Activated CD8-positive, alpha-beta memory T cell treated with anti-CD3 and anti-CD28 coated beads, Interleukin-2, amount 10 ng/mL, durations not matched to agents 7 days and 5 days (primary cell): ENCODE measurements around the gene SPDEF. TPM values are rescaled to one million over a fixed set of nuclear protein-coding genes. Genes with fewer than 3 reads are reported as not detected.
A peak's percentile ranks its signal among the peaks of the same experiment; 100 is the strongest.

Source experiments
- ATAC-seq: fragments of 150-1000 bp; cut with Tn5 transposase; one replicate; pipeline ENCODE4 v1.10.0; 2021; ENCODE audit warnings: moderate library complexity
- CTCF ChIA-PET: fragments of 350-600 bp; sonication (Branson Sonifier 250); formaldehyde crosslinking; loops from one replicate; lab custom pipeline; 2021; ENCODE audit warnings: antibody characterized with exemption; lab: Charles Lee
- DNase-seq: peaks from one replicate; pipeline ENCODE4 v3.0.0-alpha.2; 2020
- H3K27ac Mint-ChIP-seq: one replicate; pipeline ENCODE4 v1.8.0; 2021; ENCODE audit warnings: mild to moderate bottlenecking, mixed read lengths
- H3K27me3 Mint-ChIP-seq: one replicate; pipeline ENCODE4 v1.8.0; 2021; ENCODE audit warnings: mixed read lengths
- H3K36me3 Mint-ChIP-seq: one replicate; pipeline ENCODE4 v1.8.0; 2021; ENCODE audit warnings: mild to moderate bottlenecking, mixed read lengths
- H3K4me1 Mint-ChIP-seq: one replicate; pipeline ENCODE4 v1.8.0; 2021; ENCODE audit warnings: mixed read lengths
- H3K4me3 Mint-ChIP-seq: one replicate; pipeline ENCODE4 v1.8.0; 2021; ENCODE audit warnings: mild to moderate bottlenecking, moderate library complexity, mixed read lengths
- H3K9me3 Mint-ChIP-seq: one replicate; pipeline ENCODE4 v1.8.0; 2022; ENCODE audit warnings: low read depth, mixed read lengths
- total RNA-seq, 2 experiments: library from RNA; stranded (reverse); gene quantifications; one replicate each; pipeline ENCODE4 v1.2.3, GENCODE V29; 2021

Gene SPDEF
- total RNA-seq, 2 experiments from 2014 or later, result 0.12 TPM; not detected in 1

GRCh38 chr6:34555328-34555727, 801 bp downstream of the SPDEF start:
- peaks cover 6% of the 10 kb centered on the region for H3K27me3 Mint-ChIP-seq
- CTCF ChIA-PET, result interaction anchor here (1.0 to 1.4 kb wide), 3 partner anchors 28 to 95 kb away, joined by 3 to 5 read pairs (median 4); no protein-coding TSS in a partner anchor
- no peak for ATAC-seq

GRCh38 chr6:34555007-34555322, 1.2 kb downstream of the SPDEF start:
- Mint-ChIP-seq H3K4me3 (no peak overlapping the region), H3K4me1 (peaks cover 16% of the 10 kb centered on the region), H3K27ac (no peak overlapping the region), H3K27me3 (peaks cover 6% of the 10 kb centered on the region), H3K9me3 (no peaks in the 10 kb centered on the region), H3K36me3 (no peaks in the 10 kb centered on the region)
- ATAC-seq, result peak; percentile 52
- no peak for DNase-seq
- CTCF ChIA-PET, result interaction anchor here (1.0 to 1.4 kb wide), 3 partner anchors 28 to 95 kb away, joined by 3 to 5 read pairs (median 4); no protein-coding TSS in a partner anchor

More at GRCh38 chr6:34555328-34555727, 801 bp downstream of the SPDEF start:
- Mint-ChIP-seq H3K4me3 (no peak overlapping the region), H3K4me1 (peaks cover 16% of the 10 kb centered on the region), H3K9me3 (no peaks in the 10 kb centered on the region), H3K27ac (no peak overlapping the region), H3K36me3 (no peaks in the 10 kb centered on the region)
- no peak for DNase-seq

GRCh38 chr6:34554291-34555006, 1.7 kb downstream of the SPDEF start:
- DNase-seq (peak; percentile 46), ATAC-seq (peak; percentile 8)
- Mint-ChIP-seq H3K4me1 (peaks cover 16% of the 10 kb centered on the region), H3K27ac (no peak overlapping the region), H3K36me3 (no peaks in the 10 kb centered on the region), H3K4me3 (no peak overlapping the region), H3K9me3 (no peaks in the 10 kb centered on the region), H3K27me3 (peaks cover 6% of the 10 kb centered on the region)
- CTCF ChIA-PET, result interaction anchor here (1.0 to 1.4 kb wide), 3 partner anchors 27 to 94 kb away, joined by 3 to 5 read pairs (median 4); no protein-coding TSS in a partner anchor

GRCh38 chr6:34553750-34554149, 2.4 kb downstream of the SPDEF start:
- Mint-ChIP-seq H3K27ac (no peak overlapping the region), H3K36me3 (no peaks in the 10 kb centered on the region), H3K9me3 (no peaks in the 10 kb centered on the region), H3K4me3 (no peak overlapping the region), H3K27me3 (peaks cover 6% of the 10 kb centered on the region), H3K4me1 (peaks cover 16% of the 10 kb centered on the region)
- CTCF ChIA-PET, result interaction anchor here (1.4 kb wide), 1 partner anchor 56 kb away, joined by 5 read pairs; no protein-coding TSS in a partner anchor
- ATAC-seq, result no peak
- no peak for DNase-seq

GRCh38 chr6:34553146-34553545, 3.0 kb downstream of the SPDEF start:
- H3K27me3 Mint-ChIP-seq, result peaks cover 6% of the 10 kb centered on the region
- no peak for ATAC-seq
- no peak overlapping the region for H3K27ac Mint-ChIP-seq
- H3K9me3 Mint-ChIP-seq, result no peaks in the 10 kb centered on the region
- DNase-seq, result no peak
- CTCF ChIA-PET, result no interaction called here
- no peaks in the 10 kb centered on the region for H3K36me3 Mint-ChIP-seq
- no peak overlapping the region for H3K4me3 Mint-ChIP-seq
- H3K4me1 Mint-ChIP-seq, result peaks cover 16% of the 10 kb centered on the region

GRCh38 chr6:34552620-34553019, 3.5 kb downstream of the SPDEF start:
- H3K27ac Mint-ChIP-seq, result no peak overlapping the region
- H3K4me3 Mint-ChIP-seq, result no peak overlapping the region

GRCh38 chr6:34551720-34552119, 4.4 kb downstream of the SPDEF start:
- Mint-ChIP-seq H3K27ac (no peak overlapping the region), H3K9me3 (no peaks in the 10 kb centered on the region), H3K27me3 (peaks cover 6% of the 10 kb centered on the region), H3K4me3 (no peak overlapping the region), H3K36me3 (no peaks in the 10 kb centered on the region), H3K4me1 (peaks cover 16% of the 10 kb centered on the region)
- DNase-seq (no peak), ATAC-seq (no peak)
- CTCF ChIA-PET, result no interaction called here

More at GRCh38 chr6:34552620-34553019, 3.5 kb downstream of the SPDEF start:
- Mint-ChIP-seq H3K36me3 (no peaks in the 10 kb centered on the region), H3K9me3 (no peaks in the 10 kb centered on the region), H3K4me1 (peaks cover 16% of the 10 kb centered on the region), H3K27me3 (peaks cover 6% of the 10 kb centered on the region)
- ATAC-seq, result no peak
- no peak for DNase-seq
- CTCF ChIA-PET, result no interaction called here

- H3K27ac Mint-ChIP-seq, result no peak overlapping the region
- no peak overlapping the region for H3K4me3 Mint-ChIP-seq
These were observed 6.3 kb downstream of the SPDEF start for GRCh38 chr6:34549804-34550202.

GRCh38 chr6:34549026-34549803, 6.9 kb downstream of the SPDEF start:
- peaks cover 4% of the 10 kb centered on the region for H3K4me1 Mint-ChIP-seq
- no peak overlapping the region for H3K4me3 Mint-ChIP-seq
- ATAC-seq, result no peak
- peaks cover 6% of the 10 kb centered on the region for H3K27me3 Mint-ChIP-seq
- no peaks in the 10 kb centered on the region for H3K36me3 Mint-ChIP-seq
- CTCF ChIA-PET, result no interaction called here
- DNase-seq, result no peak
- H3K9me3 Mint-ChIP-seq, result no peaks in the 10 kb centered on the region
- H3K27ac Mint-ChIP-seq, result no peak overlapping the region

More at GRCh38 chr6:34549804-34550202, 6.3 kb downstream of the SPDEF start:
- Mint-ChIP-seq H3K4me1 (peaks cover 10% of the 10 kb centered on the region), H3K36me3 (no peaks in the 10 kb centered on the region), H3K27me3 (peaks cover 6% of the 10 kb centered on the region), H3K9me3 (no peaks in the 10 kb centered on the region)
- DNase-seq (no peak), ATAC-seq (no peak)
- CTCF ChIA-PET, result no interaction called here

- ATAC-seq (no peak), DNase-seq (no peak)
- CTCF ChIA-PET, result no interaction called here
- H3K9me3 Mint-ChIP-seq, result no peaks in the 10 kb centered on the region
- no peaks in the 10 kb centered on the region for H3K4me1 Mint-ChIP-seq
- H3K27me3 Mint-ChIP-seq, result peaks cover 3% of the 10 kb centered on the region
- H3K4me3 Mint-ChIP-seq, result no peak overlapping the region
- H3K36me3 Mint-ChIP-seq, result no peaks in the 10 kb centered on the region
- no peak overlapping the region for H3K27ac Mint-ChIP-seq
These were observed 8.2 kb downstream of the SPDEF start for GRCh38 chr6:34547701-34548644.

- no peak overlapping the region for H3K27ac Mint-ChIP-seq
- ATAC-seq, result no peak
- no peak overlapping the region for H3K4me3 Mint-ChIP-seq
- CTCF ChIA-PET, result no interaction called here
- no peak for DNase-seq
- H3K27me3 Mint-ChIP-seq, result no peaks in the 10 kb centered on the region
- H3K36me3 Mint-ChIP-seq, result no peaks in the 10 kb centered on the region
- no peaks in the 10 kb centered on the region for H3K4me1 Mint-ChIP-seq
- no peaks in the 10 kb centered on the region for H3K9me3 Mint-ChIP-seq
These were observed 9.4 kb downstream of the SPDEF start for GRCh38 chr6:34546551-34547321.

GRCh38 chr6:34544776-34545471, 11.2 kb downstream of the SPDEF start:
- no peaks in the 10 kb centered on the region for H3K9me3 Mint-ChIP-seq
- no peak overlapping the region for H3K4me3 Mint-ChIP-seq
- ATAC-seq, result no peak
- CTCF ChIA-PET, result no interaction called here
- H3K36me3 Mint-ChIP-seq, result no peaks in the 10 kb centered on the region
- H3K27me3 Mint-ChIP-seq, result no peaks in the 10 kb centered on the region
- H3K27ac Mint-ChIP-seq, result no peak overlapping the region
- H3K4me1 Mint-ChIP-seq, result no peaks in the 10 kb centered on the region
- DNase-seq, result no peak
